Thyroid gland (tissue), 4 donors: ENCODE data around the gene STAT1. TPM values are rescaled to one million over a fixed set of nuclear protein-coding genes. Genes with fewer than 3 reads are reported as not detected.

ENCODE experiments used
- DNase-seq, 2 donors: peaks; one replicate each; pipeline ENCODE4 v3.0.0-alpha.2; 2019
- H3K27ac ChIP-seq, 3 donors: fragments of 200-600 bp; sonication (generic); 1 replicate in 2 of 3; 2 replicates in 1 of 3; pipeline ENCODE4 v1.5.1; 2016 to 2019; ENCODE audit warnings: mild to moderate bottlenecking in 1 of 3, moderate library complexity in 1 of 3
- H3K27me3 ChIP-seq: fragments of 200-600 bp; sonication (generic); one replicate; pipeline ENCODE4 v1.5.1; 2019
- H3K36me3 ChIP-seq, 2 donors: fragments of 200-600 bp; sonication (generic); one replicate each; pipeline ENCODE4 v1.5.1; 2016 to 2019
- H3K4me1 ChIP-seq, 2 donors: fragments of 200-600 bp; sonication (generic); one replicate each; pipeline ENCODE4 v1.5.1; 2017 to 2019
- H3K4me3 ChIP-seq, 3 donors: fragments of 200-600 bp; sonication (generic); replicated peaks in 1 of 3; 1 replicate in 2 of 3; 2 replicates in 1 of 3; pipeline ENCODE4 v1.5.1; 2016; ENCODE audit warnings: mild to moderate bottlenecking in 1 of 3
- H3K9me3 ChIP-seq: fragments of 200-600 bp; sonication (generic); one replicate; pipeline ENCODE4 v1.5.1; 2017
- POLR2A ChIP-seq, 2 donors: fragments of 450-650 bp; IDR thresholded peaks; one replicate each; pipeline ENCODE4 v1.6.1; 2017; ENCODE audit warnings: antibody characterized with exemption in 2 of 2, mild to moderate bottlenecking in 2 of 2, moderate library complexity in 1 of 2
- WGBS, 2 donors: methylation state at CpG; one replicate each; pipeline ENCODE4 v1.1.5; 2017; 5-methylcytosine and 5-hydroxymethylcytosine counted together
- intact Hi-C: fragments of 100-400 bp; cut with DNase I; formaldehyde crosslinking; loops from one replicate; pipeline ENCODE4 v1.15.1; 2023
- total RNA-seq, 4 donors: library from RNA; depleted of rRNA; stranded (reverse); fragments of >200 nt; gene quantifications; one replicate each; pipeline ENCODE4 v1.2.3, GENCODE V29; 2016
- TF ChIP-seq, protein P1 (sequence below), 6 experiments: fragments of 200-600 bp in 3 of 6; fragments of 450-650 bp in 3 of 6; sonication (generic) in 3 of 6; IDR thresholded peaks; one replicate each; pipeline ENCODE4 v1.5.1; 2016 to 2019; ENCODE audit warnings: antibody characterized with exemption in 6 of 6, mild to moderate bottlenecking in 2 of 6, inconsistent platforms in 1 of 6, moderate library complexity in 1 of 6

Gene STAT1
- total RNA-seq, 4 donors from 2014 or later: 38.0 to 87.7 (median 61.3) TPM

DNA sequence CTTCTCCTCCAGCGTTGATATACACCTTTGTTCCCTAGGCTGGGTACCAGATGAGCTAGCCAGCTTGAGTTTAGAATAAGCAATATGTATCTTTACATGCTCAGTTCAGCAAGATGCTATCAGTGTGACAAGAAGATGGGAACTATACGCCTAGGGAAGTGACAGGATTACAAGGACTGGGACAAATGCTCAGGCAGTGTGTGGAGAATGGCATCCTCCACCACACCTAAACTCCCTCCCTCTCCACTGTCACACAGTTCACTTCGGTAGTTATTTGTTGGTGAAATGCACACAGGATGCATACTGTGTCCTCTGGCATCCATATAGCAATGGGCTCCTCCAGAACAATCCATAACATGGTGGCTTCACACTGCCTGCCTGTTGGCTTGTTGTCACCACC is 7.7 kb downstream of the STAT1 start:
- Histone ChIP-seq H3K9me3 (no peaks in the 10 kb centered on the region), H3K4me3 (no peak overlapping the region), H3K36me3 (peaks cover 39 to 50% of the 10 kb centered on the region in 2 donors), H3K4me1 (peaks cover 0 to 9% of the 10 kb centered on the region in 2 donors), H3K27me3 (no peaks in the 10 kb centered on the region), H3K27ac (no peak overlapping the region)
- intact Hi-C loops: no loop called here
- 95 to 96% methylated on average over 3 of the region's 3 CpGs for WGBS, 2 donors
- no peak for DNase-seq
- TF ChIP-seq, protein P1, sequence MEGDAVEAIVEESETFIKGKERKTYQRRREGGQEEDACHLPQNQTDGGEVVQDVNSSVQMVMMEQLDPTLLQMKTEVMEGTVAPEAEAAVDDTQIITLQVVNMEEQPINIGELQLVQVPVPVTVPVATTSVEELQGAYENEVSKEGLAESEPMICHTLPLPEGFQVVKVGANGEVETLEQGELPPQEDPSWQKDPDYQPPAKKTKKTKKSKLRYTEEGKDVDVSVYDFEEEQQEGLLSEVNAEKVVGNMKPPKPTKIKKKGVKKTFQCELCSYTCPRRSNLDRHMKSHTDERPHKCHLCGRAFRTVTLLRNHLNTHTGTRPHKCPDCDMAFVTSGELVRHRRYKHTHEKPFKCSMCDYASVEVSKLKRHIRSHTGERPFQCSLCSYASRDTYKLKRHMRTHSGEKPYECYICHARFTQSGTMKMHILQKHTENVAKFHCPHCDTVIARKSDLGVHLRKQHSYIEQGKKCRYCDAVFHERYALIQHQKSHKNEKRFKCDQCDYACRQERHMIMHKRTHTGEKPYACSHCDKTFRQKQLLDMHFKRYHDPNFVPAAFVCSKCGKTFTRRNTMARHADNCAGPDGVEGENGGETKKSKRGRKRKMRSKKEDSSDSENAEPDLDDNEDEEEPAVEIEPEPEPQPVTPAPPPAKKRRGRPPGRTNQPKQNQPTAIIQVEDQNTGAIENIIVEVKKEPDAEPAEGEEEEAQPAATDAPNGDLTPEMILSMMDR (IDR thresholded peaks at IDR 0.05): no peak
- no peak for TF ChIP-seq POLR2A (IDR thresholded peaks at IDR 0.05)

DNA sequence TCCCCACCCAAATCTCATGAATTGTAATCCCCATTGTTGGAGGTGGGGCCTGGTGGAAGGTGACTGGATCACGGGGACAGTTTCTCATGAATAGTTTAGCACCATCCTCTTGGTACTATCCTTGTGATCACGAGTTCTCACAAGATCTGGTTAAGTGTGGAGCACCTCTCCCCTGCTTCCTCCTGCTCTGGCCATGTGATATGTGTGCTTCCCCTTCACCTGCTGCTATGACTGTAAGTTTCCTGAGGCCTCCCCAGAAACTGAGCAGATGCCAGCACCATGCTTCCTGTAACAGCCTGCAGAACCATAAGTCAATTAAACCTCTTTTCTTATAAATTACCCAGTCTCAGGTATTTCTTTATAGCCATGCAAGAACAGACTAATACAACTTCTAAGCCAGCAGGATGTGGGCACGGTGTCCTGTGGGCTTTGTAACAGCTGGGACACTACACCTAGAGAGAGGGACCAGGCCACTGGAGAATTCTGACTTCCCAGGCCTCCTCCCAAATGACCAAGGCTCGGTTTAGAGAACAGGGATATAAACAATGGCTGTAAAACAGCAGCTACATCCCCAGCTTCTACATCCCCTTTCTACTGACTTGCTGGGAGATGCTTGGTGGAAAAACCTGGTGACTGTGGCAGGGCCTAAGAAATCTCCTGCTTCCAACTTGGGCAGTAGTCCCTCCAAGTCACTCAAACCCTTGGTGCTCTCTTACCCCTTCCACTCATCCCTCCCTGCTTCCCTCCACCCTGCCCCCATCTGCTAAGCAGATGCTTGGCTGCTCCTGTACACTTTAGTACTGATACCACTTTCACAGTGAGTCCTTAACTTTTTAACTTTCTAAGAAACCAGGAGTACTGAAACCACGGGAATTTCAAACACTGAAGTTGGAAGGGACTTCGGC is 10.3 kb downstream of the STAT1 start:
- WGBS, 2 donors: 93 to 96% methylated on average over 6 of the region's 6 CpGs
- Histone ChIP-seq H3K9me3 (no peaks in the 10 kb centered on the region), H3K4me1 (no peaks in the 10 kb centered on the region), H3K27ac (no peak overlapping the region), H3K36me3 (peaks cover 55 to 56% of the 10 kb centered on the region in 2 donors), H3K4me3 (no peak overlapping the region), H3K27me3 (no peaks in the 10 kb centered on the region)
- no peak for DNase-seq
- intact Hi-C loops: no loop called here
- TF ChIP-seq POLR2A (IDR thresholded peaks at IDR 0.05): no peak
- TF ChIP-seq, protein P1 (IDR thresholded peaks at IDR 0.05): no peak

DNA sequence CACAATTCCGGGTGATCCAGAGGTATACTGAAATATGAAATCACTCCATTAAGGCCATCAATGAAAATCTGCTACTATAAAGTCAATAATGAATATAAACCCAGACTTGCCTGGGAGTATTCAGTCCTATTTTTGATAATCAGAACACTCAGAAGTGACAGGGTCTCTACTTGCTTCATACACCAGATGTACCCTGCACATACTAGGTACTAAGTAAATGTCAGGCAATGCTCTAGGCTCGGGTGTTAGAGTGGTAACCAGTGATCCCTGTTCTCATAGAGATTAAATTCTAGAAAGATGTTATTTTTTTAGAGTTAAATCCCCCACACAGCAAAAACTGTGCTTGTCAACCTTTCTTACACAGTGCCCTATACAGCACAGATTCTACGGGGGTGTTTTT is 12.3 kb downstream of the STAT1 start:
- TF ChIP-seq, protein P1 (IDR thresholded peaks at IDR 0.05): no peak
- TF ChIP-seq POLR2A (IDR thresholded peaks at IDR 0.05): no peak
- Histone ChIP-seq H3K4me1 (no peaks in the 10 kb centered on the region), H3K27ac (no peak overlapping the region), H3K9me3 (no peaks in the 10 kb centered on the region), H3K36me3 (peaks cover 66 to 68% of the 10 kb centered on the region in 2 donors), H3K27me3 (no peaks in the 10 kb centered on the region), H3K4me3 (no peak overlapping the region)
- no peak for DNase-seq
- intact Hi-C loops: no loop called here
- WGBS, 2 donors: 95% methylated on average over 3 of the region's 3 CpGs

DNA sequence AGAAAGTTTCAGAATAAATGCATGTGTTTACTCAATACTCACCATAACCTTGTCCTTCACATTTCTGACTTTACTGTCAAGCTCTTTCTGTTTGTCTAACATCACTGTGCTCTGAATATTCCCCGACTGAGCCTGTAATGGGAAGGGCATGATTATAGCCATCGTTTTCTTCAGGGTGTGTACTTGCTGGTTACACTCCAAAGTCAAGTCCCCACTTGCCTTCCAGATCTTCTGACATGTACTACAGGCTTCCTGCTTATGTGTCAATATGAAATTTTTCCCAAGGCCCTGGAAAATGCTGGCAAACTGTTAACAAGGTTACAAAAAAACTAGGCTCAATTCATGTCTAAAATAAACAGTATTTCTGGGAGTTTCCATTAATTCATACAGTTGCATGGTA is 12.9 kb downstream of the STAT1 start:
- peaks cover 62 to 68% of the 10 kb centered on the region in 2 donors for H3K36me3 ChIP-seq
- H3K27ac ChIP-seq: no peak overlapping the region
- no peak for DNase-seq
- H3K9me3 ChIP-seq: no peaks in the 10 kb centered on the region
- intact Hi-C loops: no loop called here
- H3K4me3 ChIP-seq: no peak overlapping the region
- no peak for TF ChIP-seq POLR2A (IDR thresholded peaks at IDR 0.05)
- TF ChIP-seq, protein P1 (IDR thresholded peaks at IDR 0.05): no peak
- WGBS, 2 donors: 59 to 72% methylated on average over 2 of the region's 2 CpGs
- H3K4me1 ChIP-seq: no peaks in the 10 kb centered on the region
- H3K27me3 ChIP-seq: no peaks in the 10 kb centered on the region

DNA sequence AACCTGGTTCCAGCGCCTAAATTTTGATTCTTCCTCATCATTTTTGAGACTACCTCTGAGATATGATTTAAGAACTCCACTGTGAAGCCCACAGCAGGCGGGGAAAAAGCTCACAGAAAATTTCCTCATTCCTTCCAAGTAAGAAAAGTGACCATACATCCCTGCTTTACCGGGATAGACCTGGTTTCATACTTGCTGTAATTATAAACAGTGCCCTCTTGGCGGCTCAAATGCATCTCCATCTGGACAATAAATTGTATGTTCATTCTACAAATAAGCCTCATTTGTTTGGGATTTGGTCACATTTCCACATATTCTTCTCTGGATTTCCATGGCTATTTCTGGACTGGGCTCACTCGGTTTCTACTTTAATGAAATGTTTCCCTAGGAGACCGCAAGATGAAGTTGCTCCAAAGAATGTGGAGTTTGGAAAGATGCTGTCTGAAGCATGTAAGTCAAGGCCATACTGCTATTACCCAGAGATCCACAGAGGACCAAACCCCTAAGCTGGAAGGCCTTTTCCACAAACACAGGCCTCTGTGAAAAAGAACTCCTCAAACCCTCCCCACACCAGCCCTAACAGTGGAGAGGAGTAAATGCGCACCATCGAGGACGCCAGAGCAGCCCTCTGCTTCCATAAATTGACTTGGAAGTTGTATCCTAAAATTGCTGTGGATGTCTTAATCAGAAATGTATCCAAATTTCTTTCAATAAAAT is 13.9 kb downstream of the STAT1 start:
- no peak overlapping the region for H3K27ac ChIP-seq
- H3K27me3 ChIP-seq: no peaks in the 10 kb centered on the region
- H3K9me3 ChIP-seq: no peaks in the 10 kb centered on the region
- H3K4me3 ChIP-seq: no peak overlapping the region
- no peak for DNase-seq
- no peaks in the 10 kb centered on the region for H3K4me1 ChIP-seq
- intact Hi-C loops: no loop called here
- TF ChIP-seq, protein P1 (IDR thresholded peaks at IDR 0.05): no peak
- no peak for TF ChIP-seq POLR2A (IDR thresholded peaks at IDR 0.05)
- 88% methylated on average over 9 of the region's 9 CpGs for WGBS, 2 donors
- H3K36me3 ChIP-seq: peaks cover 60 to 70% of the 10 kb centered on the region in 2 donors
